Chondrocyte (in vitro differentiated cells): Measurements from ENCODE around the gene TBC1D9B. TPM values are rescaled to one million over a fixed set of nuclear protein-coding genes. Genes with fewer than 3 reads are reported as not detected.
A peak's percentile ranks its signal among the peaks of the same experiment; 100 is the strongest.

Experiments
- DNase-seq: peaks from one replicate; pipeline ENCODE4 v3.0.0; 2021; ENCODE audit warnings: mixed read lengths, low spot score
- H3K27ac Mint-ChIP-seq: one replicate; pipeline ENCODE4 v1.8.0; 2021; ENCODE audit warnings: mild to moderate bottlenecking, moderate library complexity, mixed read lengths; ENCODE audit not compliant: unreplicated experiment
- H3K27me3 Mint-ChIP-seq: 2 replicates; pipeline ENCODE4 v1.8.0; 2021; ENCODE audit warnings: low read depth, mixed read lengths
- H3K36me3 Mint-ChIP-seq: 2 replicates; pipeline ENCODE4 v1.8.0; 2021; ENCODE audit warnings: low read depth, mixed read lengths
- H3K4me1 Mint-ChIP-seq: 2 replicates; pipeline ENCODE4 v1.8.0; 2021; ENCODE audit warnings: low read depth, mild to moderate bottlenecking, mixed read lengths
- H3K4me3 Mint-ChIP-seq: one replicate; pipeline ENCODE4 v1.8.0; 2021; ENCODE audit warnings: mild to moderate bottlenecking, moderate library complexity, mixed read lengths; ENCODE audit not compliant: unreplicated experiment
- H3K9me3 Mint-ChIP-seq: 2 replicates; pipeline ENCODE4 v1.8.0; 2021; ENCODE audit warnings: low read depth, mixed read lengths
- CTCF ChIP-seq: fragments of 200-600 bp; sonication (generic); IDR thresholded peaks from 2 replicates; pipeline ENCODE4 v1.5.0; 2021; ENCODE audit warnings: antibody characterized with exemption, mild to moderate bottlenecking, moderate library complexity
- total RNA-seq: library from RNA; stranded (reverse); gene quantifications from 3 replicates; pipeline ENCODE4 v1.2.1, GENCODE V29; 2021

The TBC1D9B gene
- total RNA-seq, 1 donor from 2014 or later: 118 TPM

GRCh38 chr5:179870952-179871351, 36.7 kb downstream of the TBC1D9B start:
- no peaks in the 10 kb centered on the region for H3K9me3 Mint-ChIP-seq
- DNase-seq: no peak

GRCh38 chr5:179870403-179870903, 37.2 kb downstream of the TBC1D9B start:
- Mint-ChIP-seq H3K4me1 (no peaks in the 10 kb centered on the region), H3K4me3 (no peak overlapping the region), H3K27ac (no peak overlapping the region), H3K27me3 (no peaks in the 10 kb centered on the region), H3K9me3 (no peaks in the 10 kb centered on the region), H3K36me3 (peaks cover 15% of the 10 kb centered on the region)
- TF ChIP-seq CTCF: peak; percentile 61
- peak; percentile 77 for DNase-seq

More at GRCh38 chr5:179870952-179871351, 36.7 kb downstream of the TBC1D9B start:
- Mint-ChIP-seq H3K27me3 (no peaks in the 10 kb centered on the region), H3K27ac (no peak overlapping the region), H3K4me3 (no peak overlapping the region), H3K36me3 (peaks cover 15% of the 10 kb centered on the region), H3K4me1 (no peaks in the 10 kb centered on the region)
- TF ChIP-seq CTCF: no peak

DNA sequence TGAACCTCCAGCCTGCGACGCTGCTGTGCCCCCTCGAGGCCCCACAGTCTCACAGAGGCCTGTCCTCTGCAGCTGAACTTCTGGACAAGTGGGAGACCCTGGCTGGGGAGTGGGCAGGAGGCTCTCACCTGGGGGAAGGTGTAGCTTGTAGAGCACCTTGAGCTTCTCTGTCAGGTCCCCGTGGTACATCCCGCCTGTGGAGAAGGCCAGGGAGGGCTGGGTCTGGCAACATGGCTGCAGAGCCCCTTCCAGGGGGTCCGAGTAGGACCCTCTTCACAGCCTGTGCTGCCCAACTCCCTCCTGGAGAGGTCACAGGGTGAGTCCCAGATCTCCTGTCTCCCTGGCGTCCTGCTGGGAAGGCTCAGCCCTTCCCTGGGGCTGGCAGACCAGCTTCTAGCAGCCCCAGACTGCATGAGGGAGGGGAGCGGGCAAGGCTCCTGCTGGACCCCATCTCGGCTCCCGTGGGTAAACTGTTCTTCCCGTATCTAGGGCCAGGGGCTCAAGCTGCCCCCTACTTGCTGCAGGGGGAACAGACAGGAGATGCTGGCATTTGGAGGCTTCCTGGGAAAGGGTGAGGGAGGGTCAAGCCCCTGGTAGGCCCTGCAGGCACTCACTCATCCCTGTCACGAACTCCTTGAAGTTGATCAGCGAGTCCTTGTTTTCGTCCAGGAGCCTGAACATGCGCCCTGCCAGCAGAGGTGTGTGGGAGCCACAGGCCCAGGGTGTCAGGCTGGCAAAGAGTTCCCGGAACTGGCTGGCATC, 37.9 kb downstream of the TBC1D9B start:
- peaks cover 17% of the 10 kb centered on the region for H3K36me3 Mint-ChIP-seq
- no peaks in the 10 kb centered on the region for H3K4me1 Mint-ChIP-seq
- DNase-seq: no peak
- TF ChIP-seq CTCF: no peak
- H3K9me3 Mint-ChIP-seq: no peaks in the 10 kb centered on the region
- no peaks in the 10 kb centered on the region for H3K27me3 Mint-ChIP-seq
- H3K4me3 Mint-ChIP-seq: no peak overlapping the region
- no peak overlapping the region for H3K27ac Mint-ChIP-seq

DNA sequence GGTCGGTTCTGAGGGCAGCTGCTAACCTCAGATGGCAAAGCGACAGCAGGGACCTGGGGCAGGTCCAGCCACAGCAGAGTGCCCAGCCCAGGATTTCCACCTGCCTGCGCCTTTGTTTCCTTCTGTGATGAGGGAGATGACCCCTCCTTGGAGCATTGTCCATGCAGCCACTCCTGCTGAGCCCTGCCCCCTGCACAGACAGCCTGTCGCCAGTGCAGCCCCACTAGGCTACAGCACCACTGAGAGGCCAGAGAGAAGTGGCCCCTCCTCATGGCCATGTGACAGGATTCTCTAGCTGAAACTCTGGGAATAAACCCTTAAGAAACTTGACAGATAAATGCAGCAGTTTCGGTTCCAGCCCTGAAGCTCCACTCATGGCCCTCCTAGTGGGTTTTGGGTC, 38.6 kb downstream of the TBC1D9B start:
- no peaks in the 10 kb centered on the region for H3K27me3 Mint-ChIP-seq
- DNase-seq: no peak
- no peak for TF ChIP-seq CTCF
- H3K4me3 Mint-ChIP-seq: no peak overlapping the region
- H3K27ac Mint-ChIP-seq: no peak overlapping the region
- no peaks in the 10 kb centered on the region for H3K4me1 Mint-ChIP-seq
- no peaks in the 10 kb centered on the region for H3K9me3 Mint-ChIP-seq
- peaks cover 17% of the 10 kb centered on the region for H3K36me3 Mint-ChIP-seq

- TF ChIP-seq CTCF: no peak
- Mint-ChIP-seq H3K27me3 (no peaks in the 10 kb centered on the region), H3K9me3 (no peaks in the 10 kb centered on the region), H3K36me3 (peaks cover 18% of the 10 kb centered on the region), H3K27ac (no peak overlapping the region), H3K4me1 (no peaks in the 10 kb centered on the region), H3K4me3 (no peak overlapping the region)
- no peak for DNase-seq
These were observed 39.2 kb downstream of the TBC1D9B start for GRCh38 chr5:179868541-179868940.
